Caco-2 (cell line): ENCODE results near the gene CLEC4G. TPM values are rescaled to one million over a fixed set of nuclear protein-coding genes. Genes with fewer than 3 reads are reported as not detected.
"Not testable (repeated sequence)": the region's sequence is repeated elsewhere in the genome, so short reads cannot be mapped to it uniquely, and the experiment has no call there.

Source experiments
- BruUV-seq: library from RNA; stranded (reverse); fragments of 400-500 nt; replicated peaks from 2 replicates; lab custom pipeline; 2021; lab: Mats Ljungman, UMichigan
- CTCF ChIA-PET: fragments of 300-600 bp; sonication (Branson Sonifier 250); formaldehyde crosslinking; loops from one replicate; lab custom pipeline; 2022; ENCODE audit warnings: antibody characterized with exemption; lab: Charles Lee
- POLR2A ChIA-PET: fragments of 300-600 bp; sonication (Branson Sonifier 250); formaldehyde crosslinking; loops from one replicate; lab custom pipeline; 2022; ENCODE audit warnings: antibody characterized with exemption; lab: Charles Lee
- DNase-seq, 2 experiments: peaks; one replicate each; pipeline versions ENCODE4 v3.0.0 to v3.0.0-alpha.2; 2020 to 2022
- H3K27me3 ChIP-seq: replicated peaks from 2 replicates; pipeline ENCODE4 v1.6.0; 2011; ENCODE audit warnings: low read length; ENCODE audit not compliant: control insufficient read depth, insufficient read depth
- H3K36me3 ChIP-seq: 2 replicates; pipeline ENCODE4 v1.5.1; 2011; ENCODE audit warnings: low read length; ENCODE audit not compliant: control insufficient read depth, insufficient read depth
- H3K4me1 ChIP-seq: fragments of 250-450 bp; sonication (Bioruptor Pico); 2 replicates; pipeline ENCODE4 v1.5.1; 2020; ENCODE audit warnings: mild to moderate bottlenecking
- H3K4me3 ChIP-seq: 2 replicates; pipeline ENCODE4 v1.5.1; 2011; ENCODE audit warnings: low read depth, mild to moderate bottlenecking, control low read depth, low read length
- H3K9me3 ChIP-seq: fragments of 250-450 bp; sonication (Bioruptor Pico); 2 replicates; pipeline ENCODE4 v1.5.1; 2020; ENCODE audit warnings: mild to moderate bottlenecking, moderate library complexity
- H3K27ac Mint-ChIP-seq: one replicate; pipeline ENCODE4 v1.8.0; 2022; ENCODE audit warnings: mixed read lengths; ENCODE audit not compliant: unreplicated experiment
- H3K27me3 Mint-ChIP-seq: one replicate; pipeline ENCODE4 v1.8.0; 2022; ENCODE audit warnings: mixed read lengths; ENCODE audit not compliant: insufficient read depth, unreplicated experiment
- H3K36me3 Mint-ChIP-seq: one replicate; pipeline ENCODE4 v1.8.0; 2022; ENCODE audit warnings: mild to moderate bottlenecking, mixed read lengths; ENCODE audit not compliant: insufficient read depth, unreplicated experiment
- H3K4me1 Mint-ChIP-seq: one replicate; pipeline ENCODE4 v1.8.0; 2022; ENCODE audit warnings: low read depth, mixed read lengths; ENCODE audit not compliant: unreplicated experiment
- H3K4me3 Mint-ChIP-seq: one replicate; pipeline ENCODE4 v1.8.0; 2022; ENCODE audit warnings: mild to moderate bottlenecking, moderate library complexity, mixed read lengths; ENCODE audit not compliant: unreplicated experiment
- H3K9me3 Mint-ChIP-seq: one replicate; pipeline ENCODE4 v1.8.0; 2022; ENCODE audit warnings: mixed read lengths; ENCODE audit not compliant: unreplicated experiment
- intact Hi-C: fragments of 100-400 bp; cut with micrococcal nuclease; formaldehyde crosslinking; loops from one replicate; pipeline ENCODE4 v1.10.0; 2022; ENCODE audit not compliant: unreplicated experiment
- total RNA-seq: library from RNA; stranded (reverse); gene quantifications from 2 replicates; pipeline ENCODE4 v1.2.3, GENCODE V29; 2022
- TF ChIP-seq, protein P1 (sequence below), 2 experiments: fragments of 200-600 bp in 1 of 2; IDR thresholded peaks; 1 replicate in 1 of 2; 2 replicates in 1 of 2; pipeline versions ENCODE4 v1.5.1 to v1.8.0; 2011 to 2022; ENCODE audit warnings: antibody characterized with exemption in 1 of 2, control low read depth in 1 of 2, inconsistent platforms in 1 of 2, low read depth in 1 of 2, low read length in 1 of 2, mild to moderate bottlenecking in 1 of 2, moderate library complexity in 1 of 2; ENCODE audit not compliant: insufficient read depth in 1 of 2, severe bottlenecking in 1 of 2, unreplicated experiment in 1 of 2

CLEC4G gene
- total RNA-seq, 1 experiment from 2014 or later = not detected

DNA sequence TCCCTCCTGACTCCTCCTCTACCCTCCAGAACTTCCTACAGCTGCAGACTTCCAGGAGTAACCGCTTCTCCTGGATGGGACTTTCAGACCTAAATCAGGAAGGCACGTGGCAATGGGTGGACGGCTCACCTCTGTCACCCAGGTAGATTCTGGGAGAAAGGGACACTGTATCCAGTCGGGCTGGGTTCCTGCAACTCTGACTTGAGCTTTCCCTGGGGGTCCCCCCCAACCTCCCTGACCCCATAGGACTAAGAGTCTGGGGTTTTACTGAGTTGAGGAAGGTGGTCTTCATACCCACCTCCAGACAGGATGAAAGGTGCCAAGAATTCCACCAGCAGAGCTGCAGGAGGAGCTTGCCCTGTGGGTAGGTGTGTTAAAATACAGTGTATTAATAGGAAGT, 35.6 kb upstream of the CLEC4G start:
- DNase-seq = no peak
- POLR2A ChIA-PET = no interaction called here
- Mint-ChIP-seq H3K9me3 (no peaks in the 10 kb centered on the region), H3K36me3 (no peaks in the 10 kb centered on the region), H3K27ac (no peak overlapping the region), H3K4me3 (no peak overlapping the region), H3K4me1 (peaks cover 3% of the 10 kb centered on the region), H3K27me3 (peaks cover 6% of the 10 kb centered on the region)
- TF ChIP-seq, protein P1, sequence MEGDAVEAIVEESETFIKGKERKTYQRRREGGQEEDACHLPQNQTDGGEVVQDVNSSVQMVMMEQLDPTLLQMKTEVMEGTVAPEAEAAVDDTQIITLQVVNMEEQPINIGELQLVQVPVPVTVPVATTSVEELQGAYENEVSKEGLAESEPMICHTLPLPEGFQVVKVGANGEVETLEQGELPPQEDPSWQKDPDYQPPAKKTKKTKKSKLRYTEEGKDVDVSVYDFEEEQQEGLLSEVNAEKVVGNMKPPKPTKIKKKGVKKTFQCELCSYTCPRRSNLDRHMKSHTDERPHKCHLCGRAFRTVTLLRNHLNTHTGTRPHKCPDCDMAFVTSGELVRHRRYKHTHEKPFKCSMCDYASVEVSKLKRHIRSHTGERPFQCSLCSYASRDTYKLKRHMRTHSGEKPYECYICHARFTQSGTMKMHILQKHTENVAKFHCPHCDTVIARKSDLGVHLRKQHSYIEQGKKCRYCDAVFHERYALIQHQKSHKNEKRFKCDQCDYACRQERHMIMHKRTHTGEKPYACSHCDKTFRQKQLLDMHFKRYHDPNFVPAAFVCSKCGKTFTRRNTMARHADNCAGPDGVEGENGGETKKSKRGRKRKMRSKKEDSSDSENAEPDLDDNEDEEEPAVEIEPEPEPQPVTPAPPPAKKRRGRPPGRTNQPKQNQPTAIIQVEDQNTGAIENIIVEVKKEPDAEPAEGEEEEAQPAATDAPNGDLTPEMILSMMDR (IDR thresholded peaks at IDR 0.05; ENCODE audit: insufficient read depth in 1 of 2, low read depth in 1 of 2, low read length in 1 of 2, severe bottlenecking in 1 of 2, unreplicated experiment in 1 of 2) = no peak
- no peaks in the 10 kb centered on the region for H3K27me3 ChIP-seq
- no peak overlapping the region for H3K4me3 ChIP-seq
- H3K4me1 ChIP-seq = no peaks in the 10 kb centered on the region
- no TSS peak for BruUV-seq
- no peaks in the 10 kb centered on the region for H3K9me3 ChIP-seq
- intact Hi-C loops = no loop called here
- CTCF ChIA-PET = no interaction called here
- H3K36me3 ChIP-seq = no peaks in the 10 kb centered on the region

DNA sequence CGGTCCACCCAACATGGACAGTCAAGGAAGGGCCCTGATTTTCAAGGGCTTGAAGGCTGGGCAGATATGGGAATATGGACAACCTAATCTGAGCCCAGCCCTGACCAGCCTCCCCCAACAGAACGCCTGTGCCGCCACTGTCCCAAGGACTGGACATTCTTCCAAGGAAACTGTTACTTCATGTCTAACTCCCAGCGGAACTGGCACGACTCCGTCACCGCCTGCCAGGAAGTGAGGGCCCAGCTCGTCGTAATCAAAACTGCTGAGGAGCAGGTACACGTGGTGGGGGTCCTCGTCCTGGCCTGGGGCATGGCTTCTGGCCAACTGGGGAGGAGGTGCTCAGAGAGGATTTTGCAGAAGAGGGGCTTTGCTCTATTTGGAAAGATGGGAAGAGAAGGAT, 34.6 kb upstream of the CLEC4G start:
- H3K9me3 Mint-ChIP-seq = no peaks in the 10 kb centered on the region
- peaks cover 6% of the 10 kb centered on the region for H3K27me3 Mint-ChIP-seq
- Histone ChIP-seq H3K4me1 (no peaks in the 10 kb centered on the region), H3K36me3 (no peaks in the 10 kb centered on the region), H3K27me3 (no peaks in the 10 kb centered on the region), H3K4me3 (no peak overlapping the region), H3K9me3 (no peaks in the 10 kb centered on the region)
- H3K4me3 Mint-ChIP-seq = no peak overlapping the region
- ChIA-PET CTCF (no interaction called here), POLR2A (no interaction called here)
- intact Hi-C loops = no loop called here
- no peaks in the 10 kb centered on the region for H3K36me3 Mint-ChIP-seq
- TF ChIP-seq, protein P1 (IDR thresholded peaks at IDR 0.05; ENCODE audit: insufficient read depth in 1 of 2, low read depth in 1 of 2, low read length in 1 of 2, severe bottlenecking in 1 of 2, unreplicated experiment in 1 of 2) = no peak
- no TSS peak for BruUV-seq
- H3K4me1 Mint-ChIP-seq = no peaks in the 10 kb centered on the region
- no peak overlapping the region for H3K27ac Mint-ChIP-seq
- no peak for DNase-seq

DNA sequence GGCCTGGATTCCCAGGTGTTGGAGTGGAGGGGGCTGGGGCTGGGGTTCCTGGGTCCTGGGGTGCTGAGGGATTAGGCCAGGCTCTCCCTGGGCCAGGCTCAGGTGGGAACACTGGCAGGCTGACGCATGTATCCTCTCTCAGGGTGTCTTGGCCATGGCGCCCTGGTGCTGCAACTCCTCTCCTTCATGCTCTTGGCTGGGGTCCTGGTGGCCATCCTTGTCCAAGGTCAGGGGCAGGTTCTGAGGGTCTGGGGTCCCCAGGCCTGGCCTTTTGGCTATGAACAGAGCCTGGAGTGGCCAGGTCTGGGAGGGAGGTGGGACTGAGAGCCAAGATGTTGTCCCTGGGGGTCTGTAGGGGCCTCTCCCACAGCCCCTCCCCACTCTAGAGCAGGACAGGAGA, 33.1 kb upstream of the CLEC4G start:
- intact Hi-C loops, DNase-seq, H3K27ac Mint-ChIP-seq, H3K27me3 ChIP-seq, H3K9me3 ChIP-seq, H3K27me3 Mint-ChIP-seq, H3K4me1 ChIP-seq, H3K36me3 Mint-ChIP-seq, POLR2A ChIA-PET, H3K9me3 Mint-ChIP-seq, CTCF ChIA-PET, BruUV-seq, H3K4me3 Mint-ChIP-seq, H3K4me3 ChIP-seq, H3K4me1 Mint-ChIP-seq, H3K36me3 ChIP-seq: not testable (repeated sequence)

DNA sequence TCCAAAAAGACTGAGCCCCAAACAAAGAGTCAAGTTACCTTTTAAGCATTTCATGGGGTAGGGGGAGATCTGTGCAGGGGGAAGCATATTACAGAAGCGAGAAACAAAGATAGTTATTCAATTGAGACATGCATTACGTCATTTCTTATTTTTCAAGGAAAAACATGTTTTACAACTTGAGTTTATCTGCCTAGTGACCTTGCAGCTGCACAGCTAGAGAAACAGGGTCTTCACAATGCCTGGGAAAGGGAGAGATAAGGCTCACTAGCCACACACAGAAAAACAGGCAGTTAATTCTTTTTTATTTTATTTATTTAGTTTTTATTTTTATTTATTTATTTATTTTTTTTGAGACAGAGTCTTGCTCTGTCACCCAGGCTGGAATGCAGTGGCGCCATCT, 32.2 kb upstream of the CLEC4G start:
- not testable (repeated sequence) for H3K27me3 ChIP-seq, H3K4me1 Mint-ChIP-seq

More for the DNA sequence above, 32.2 kb upstream of the CLEC4G start:
- H3K27ac Mint-ChIP-seq, CTCF ChIA-PET, DNase-seq, BruUV-seq, intact Hi-C loops, H3K9me3 ChIP-seq, H3K9me3 Mint-ChIP-seq, H3K27me3 Mint-ChIP-seq, H3K36me3 Mint-ChIP-seq, H3K4me3 ChIP-seq, H3K4me1 ChIP-seq, H3K4me3 Mint-ChIP-seq, H3K36me3 ChIP-seq, POLR2A ChIA-PET: not testable (repeated sequence)
